Measurements from ENCODE around the gene CERS6.
"Not testable (repeated sequence)": the region's sequence is repeated elsewhere in the genome, so short reads cannot be mapped to it uniquely, and the experiment has no call there.

The CERS6 gene

DNA sequence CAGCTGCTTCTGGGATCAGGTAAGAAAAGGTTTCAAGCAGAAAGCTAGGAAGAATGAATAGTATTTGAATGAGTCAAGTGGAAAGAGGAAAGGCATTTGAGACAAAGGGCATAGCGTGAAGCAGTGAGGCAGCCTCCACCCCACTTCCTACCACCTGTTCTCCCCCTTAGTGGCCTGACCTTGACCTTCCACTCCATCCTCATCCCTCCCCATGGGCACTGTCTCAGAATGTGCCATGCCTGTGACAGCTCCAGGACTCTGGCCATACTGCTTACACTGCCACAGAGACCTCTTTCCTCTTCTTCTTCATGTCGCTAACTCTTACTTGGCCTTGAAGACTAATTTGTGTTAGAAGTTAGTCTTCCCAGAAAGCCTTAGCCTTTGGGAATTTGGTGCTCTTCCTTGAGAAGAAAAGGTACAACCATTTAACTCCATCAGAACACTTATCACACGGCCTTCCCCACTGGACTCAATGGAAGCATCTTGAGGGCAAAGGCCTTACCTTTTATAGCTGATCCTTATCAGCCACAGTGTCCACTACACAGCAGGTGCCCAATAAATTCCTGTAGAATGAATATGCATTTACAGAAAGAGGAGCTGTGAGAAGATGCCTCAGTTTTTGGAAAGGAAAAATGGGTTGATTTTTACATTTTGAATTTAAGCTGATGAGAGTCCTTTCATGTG lies 331.2 kb downstream of the CERS6 start:
- no peak for DNase-seq

DNA sequence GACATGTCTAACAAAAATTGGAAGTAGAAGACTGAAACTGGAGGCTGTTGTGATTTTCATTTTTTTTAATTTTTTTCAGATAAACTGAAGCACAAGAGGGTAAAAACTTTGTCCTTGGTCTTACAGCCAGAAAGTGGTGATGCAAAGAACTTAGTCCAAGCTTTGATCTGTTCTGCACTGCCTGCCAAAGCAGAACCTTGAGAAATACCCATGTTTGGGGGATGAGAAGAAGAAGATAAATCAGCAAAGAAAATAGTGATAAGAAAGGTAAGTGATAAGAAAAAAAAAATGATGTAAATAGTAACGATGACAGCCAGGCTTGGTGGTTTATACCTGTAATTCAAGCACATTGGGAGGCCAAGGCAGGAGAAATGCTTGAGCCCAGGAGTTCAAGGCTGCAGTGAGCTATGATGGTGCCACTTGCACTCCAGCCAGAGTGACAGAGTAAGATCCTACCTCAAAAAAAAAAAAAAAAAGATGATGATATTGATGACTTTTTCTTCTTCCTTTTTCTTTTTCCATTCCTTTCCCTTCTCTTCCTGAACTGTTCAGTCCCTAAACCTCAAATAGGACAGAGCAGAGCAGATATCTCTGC lies 331.8 kb downstream of the CERS6 start:
- no peak for DNase-seq

DNA sequence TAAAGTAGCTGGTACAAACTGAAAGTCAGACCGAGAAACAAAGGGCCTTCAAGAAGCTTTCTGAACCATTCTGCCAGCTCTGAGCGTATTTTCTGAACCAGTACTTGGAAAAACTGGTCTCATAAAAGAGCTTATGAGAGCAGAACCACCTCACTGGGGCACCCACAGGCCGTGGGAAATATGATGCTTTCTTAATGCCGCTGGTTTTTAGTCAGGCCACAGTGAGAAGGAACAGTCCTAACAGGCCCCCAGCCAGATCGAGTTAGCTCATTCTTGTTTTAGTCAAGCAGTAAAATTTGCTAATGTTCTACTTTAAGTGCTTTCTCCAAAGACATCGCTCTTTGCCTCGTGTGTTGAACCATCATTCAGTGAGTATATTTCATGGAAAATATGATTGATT lies 333.7 kb downstream of the CERS6 start:
- no peak for DNase-seq

DNA sequence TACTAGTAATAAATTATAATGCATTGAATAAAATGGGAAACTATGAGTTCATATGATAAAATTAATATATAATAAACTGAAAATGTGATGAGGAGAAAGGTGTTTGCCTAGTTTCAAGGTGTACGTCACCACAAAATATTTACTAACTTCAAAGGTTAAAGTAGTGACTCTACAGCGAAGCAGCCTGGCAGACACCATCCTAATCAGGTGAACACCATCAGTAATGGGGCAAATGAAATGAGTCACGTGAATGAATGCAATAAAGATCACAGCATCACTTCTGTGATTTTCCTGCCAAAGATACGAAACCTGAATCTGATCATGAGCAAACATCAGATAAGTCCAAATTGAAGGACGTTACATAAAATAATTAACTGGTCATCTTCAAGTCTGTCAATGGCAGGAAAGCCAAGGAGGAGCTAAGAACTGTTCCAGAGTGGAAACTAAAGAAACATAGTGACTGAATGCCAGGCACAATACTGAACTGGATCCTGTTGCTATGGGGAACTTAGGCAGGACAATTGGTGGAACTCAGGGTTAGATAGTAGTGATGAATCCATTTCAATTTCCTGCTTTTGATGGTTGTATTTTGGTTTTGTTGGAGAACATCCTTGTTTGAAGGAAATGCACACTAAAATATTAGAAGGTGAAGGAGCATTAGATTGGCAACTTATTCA lies 334.3 kb downstream of the CERS6 start:
- DNase-seq: no peak

DNA sequence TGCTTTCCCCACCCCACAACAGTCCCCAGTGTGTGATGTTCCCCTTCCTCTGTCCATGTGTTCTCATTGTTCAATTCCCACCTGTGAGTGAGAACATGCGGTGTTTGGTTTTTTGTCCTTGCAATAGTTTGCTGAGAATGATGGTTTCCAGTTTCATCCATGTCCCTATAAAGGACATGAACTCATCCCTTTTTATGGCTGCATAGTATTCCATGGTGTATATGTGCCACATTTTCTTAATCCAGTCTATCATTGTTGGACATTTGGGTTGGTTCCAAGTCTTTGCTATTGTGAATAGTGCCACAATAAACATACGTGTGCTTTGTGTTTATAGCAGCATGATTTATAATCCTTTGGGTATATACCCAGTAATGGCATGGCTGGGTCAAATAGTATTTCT lies 335.1 kb downstream of the CERS6 start:
- DNase-seq: not testable (repeated sequence)

DNA sequence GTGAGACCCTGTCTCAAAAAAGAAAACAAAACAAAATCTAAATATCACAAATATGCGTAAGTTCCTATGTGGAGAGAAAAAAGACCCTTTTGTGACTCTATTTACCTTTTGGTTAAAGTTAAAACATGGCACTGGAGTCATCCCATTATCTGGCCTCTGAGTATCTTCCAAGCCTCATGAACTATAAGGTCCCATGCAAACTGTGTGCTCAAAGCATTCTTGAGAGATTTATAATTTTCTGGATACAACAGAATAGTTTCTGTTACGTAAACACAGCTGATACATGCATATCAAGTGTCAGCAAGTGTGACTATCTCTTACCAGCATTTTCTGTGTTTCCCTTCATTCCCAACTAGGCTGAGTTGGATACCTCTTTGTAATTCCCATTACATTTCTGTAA lies 337.5 kb downstream of the CERS6 start:
- DNase-seq: no peak

DNA sequence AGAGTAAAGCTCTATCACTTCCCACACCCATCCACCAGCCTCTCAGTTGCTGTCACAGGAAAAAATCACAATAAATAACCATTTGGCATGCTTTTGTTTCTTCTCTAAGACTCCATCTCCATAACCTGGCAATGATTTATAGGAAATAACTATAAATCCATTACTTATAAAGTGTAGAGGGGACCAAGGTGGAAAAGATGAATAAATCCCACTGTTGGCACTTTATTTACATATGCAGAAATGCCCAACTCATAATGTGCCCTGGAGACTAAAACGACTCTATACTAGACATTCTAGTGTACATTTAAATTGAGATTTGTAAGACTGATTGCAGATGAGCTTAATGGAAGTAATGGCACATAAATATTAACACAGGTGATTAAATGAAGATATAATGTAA lies 338.9 kb downstream of the CERS6 start:
- no peak for DNase-seq

DNA sequence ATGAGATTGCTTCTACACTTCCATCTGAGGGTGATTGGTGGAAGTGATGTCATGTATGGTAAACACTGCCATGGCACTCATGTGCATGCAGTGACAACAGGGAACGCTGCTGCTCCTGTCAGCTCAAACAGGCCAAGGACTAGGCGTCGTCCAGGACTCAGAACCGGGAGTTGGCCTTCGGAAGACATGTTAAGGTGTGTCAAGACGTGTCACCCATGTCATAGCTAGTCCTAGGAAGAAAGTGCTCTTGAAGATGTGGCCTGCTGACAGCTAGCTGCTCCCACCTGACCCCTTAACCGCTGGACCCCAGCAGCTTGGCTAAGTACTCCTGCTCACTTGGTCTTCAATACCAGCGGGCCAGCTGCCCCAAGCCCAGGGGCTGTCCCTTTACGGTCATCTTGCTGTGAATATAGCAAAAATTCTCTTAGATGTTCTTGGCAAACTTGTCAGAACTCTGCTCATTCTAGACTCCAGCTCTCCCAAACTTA lies 340.1 kb downstream of the CERS6 start:
- DNase-seq: no peak

DNA sequence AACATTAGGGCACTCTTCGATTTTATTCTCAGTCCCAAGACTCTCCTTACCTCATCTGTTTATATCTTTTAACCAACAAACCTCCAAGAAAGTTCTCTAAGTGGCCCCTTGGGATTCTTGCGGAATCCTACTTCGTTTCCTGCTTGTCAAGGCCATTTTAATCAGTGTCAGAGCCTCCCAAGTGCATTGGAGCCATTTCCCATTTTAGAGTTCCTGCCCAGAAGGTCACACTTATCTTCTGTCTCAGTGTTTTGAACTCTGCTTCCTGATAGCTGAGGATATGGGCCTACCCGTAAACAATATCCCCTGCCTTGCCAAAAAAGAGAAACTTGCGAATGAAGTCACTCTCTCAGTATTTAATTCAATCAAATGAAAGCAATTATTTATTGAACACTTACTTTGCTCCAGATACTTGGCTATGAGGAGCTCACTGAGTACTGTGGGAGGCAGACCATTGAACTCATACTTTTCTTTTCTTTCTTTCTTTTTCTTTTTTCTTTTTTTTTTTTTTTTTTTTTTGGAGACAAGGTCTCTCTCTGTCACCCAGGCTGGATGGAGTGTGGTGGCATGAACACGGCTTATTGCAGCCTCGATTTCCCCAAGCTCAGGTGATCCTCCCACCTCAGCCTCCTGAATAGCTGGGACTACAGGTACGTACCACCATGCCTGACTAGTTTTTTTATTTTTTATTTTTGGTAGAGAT lies 340.7 kb downstream of the CERS6 start:
- DNase-seq: no peak

DNA sequence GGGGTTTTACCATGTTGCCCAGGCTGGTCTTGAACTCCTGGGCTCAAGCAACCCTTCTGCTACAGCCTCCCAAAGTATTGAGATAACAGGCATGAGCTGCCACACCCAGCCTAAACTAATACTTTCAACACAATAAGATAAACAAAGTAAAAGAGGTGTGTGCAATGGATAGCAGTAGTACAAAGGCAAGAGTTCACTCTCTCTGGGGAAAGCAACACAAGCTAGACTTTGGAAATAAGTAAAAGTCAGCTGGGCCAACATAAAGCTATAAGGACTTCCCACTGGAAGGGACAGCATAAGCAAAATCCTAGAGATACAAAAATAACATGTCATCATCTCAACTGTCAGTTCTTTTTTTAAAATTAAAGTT lies 341.2 kb downstream of the CERS6 start:
- no peak for DNase-seq

DNA sequence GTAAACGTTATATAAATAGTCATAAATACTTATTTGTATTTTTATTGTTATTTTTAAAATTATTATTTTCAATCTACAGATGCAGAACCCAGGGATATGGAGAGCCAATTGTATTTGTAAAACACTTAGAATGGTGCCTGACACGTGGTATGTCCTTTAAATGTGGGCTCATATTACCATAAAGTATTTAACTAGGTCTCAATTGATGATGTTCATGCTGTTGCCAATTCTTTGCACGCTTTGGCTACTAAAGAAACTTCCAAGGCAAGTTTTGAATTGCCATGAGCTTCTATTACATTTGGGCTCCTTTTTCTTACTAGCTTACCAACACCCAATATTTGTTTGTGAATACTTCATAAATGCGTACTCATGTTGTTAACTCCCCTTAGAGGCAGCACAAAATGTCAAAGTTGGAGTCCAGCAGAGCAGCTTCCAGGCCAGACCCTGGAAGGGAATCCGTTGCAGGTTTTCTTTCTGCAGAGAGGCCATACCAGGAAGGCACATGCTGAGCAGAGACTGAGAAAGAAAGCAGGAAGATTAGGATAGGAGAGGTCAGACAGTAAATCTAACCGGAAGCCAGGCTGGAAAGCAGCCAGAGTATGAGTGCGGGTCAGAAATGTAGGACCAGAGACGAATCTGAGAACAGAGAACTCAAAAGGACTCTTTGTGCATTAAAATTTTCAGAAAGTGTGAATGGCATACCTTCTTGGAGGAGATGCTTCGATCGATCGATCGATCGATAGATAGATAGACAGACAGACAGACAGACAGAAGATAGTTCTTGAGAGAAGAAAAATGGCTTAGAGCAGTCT lies 342.2 kb downstream of the CERS6 start:
- DNase-seq: no peak

DNA sequence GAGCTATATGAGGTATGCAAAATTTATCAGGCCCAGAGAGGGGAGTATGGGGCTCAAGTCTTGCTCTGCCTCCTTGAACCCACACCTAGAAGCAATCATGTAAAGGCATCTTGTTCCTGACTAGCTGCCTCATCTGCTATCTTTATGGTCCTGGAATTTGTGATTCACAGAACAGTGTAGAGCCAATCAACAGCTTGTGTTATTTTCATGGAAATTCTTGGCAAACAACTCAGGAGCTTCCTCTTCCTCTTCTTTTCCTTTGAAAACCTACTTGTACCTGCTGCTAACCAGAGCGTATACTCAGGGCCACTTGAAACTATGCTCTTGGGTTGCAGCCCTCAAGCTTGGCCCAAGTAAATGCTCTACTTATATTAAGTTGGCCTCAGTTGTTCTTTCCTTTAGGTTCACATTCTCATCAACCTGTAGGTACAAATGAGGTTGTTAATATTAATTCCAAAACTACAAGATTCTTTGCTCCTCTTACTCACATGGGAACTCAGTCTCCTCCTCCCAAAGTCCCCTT lies 342.9 kb downstream of the CERS6 start:
- no peak for DNase-seq

DNA sequence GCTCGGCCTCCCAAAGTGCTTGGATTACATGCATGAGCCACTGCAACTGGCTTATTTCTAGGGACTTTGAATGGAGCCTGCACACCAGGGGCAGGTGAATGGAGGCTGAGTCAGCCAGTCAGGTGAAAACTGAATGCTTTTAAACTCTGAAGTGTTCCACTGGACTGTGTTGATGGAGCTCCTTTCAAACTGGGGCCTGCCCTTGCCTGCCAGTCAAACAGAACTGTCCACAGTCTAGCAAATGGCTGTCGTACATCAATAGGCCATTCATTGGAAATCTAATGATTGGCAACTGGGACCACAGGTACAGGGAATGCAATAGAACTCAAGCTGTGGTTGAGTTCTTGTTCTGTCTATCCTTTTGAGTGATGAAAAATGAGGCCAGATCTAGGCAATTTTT lies 345.4 kb downstream of the CERS6 start:
- DNase-seq: no peak

DNA sequence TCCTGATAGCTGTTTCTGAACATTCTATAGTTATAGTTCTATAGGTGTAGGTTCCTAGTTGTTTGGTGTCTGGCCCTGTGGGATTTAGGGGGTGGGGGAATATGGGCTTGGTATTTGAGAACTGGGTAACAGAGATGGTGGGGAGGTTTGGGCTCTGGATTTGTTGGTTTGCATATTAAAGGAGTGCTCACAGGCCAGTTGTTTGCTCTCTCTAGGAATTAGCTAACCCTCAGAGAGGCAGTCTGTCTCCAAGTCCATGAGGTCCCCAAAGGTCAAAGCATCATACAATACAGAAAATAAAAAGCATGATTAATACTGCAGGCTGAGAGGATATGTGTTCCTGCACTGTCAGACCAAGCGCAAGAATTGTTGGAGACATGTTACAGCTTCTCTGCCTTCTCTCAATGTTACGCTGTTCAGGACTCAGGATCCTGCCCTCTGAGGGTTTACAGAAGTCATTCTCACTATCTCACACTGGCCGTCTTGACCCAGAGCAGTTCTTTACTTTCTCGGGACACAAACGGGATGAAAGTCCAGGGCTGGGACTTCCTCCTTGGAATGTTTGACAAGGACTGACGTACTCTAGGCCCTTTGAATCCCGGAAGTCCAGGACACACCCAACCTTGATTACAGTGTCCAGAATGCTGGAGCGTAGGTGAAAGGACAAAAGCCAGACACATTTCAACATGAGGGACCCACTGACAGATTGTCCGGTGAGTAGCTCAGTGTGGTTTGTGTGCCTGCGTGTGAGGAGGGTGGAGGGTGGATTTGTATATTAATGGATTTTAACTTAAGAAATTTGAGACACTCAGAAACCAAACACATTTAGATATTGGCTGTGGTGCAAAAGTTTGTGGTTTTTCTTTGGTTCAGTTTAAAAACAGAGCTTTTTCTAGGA lies 346.1 kb downstream of the CERS6 start, which contains the start of gene NOSTRIN:
Gene NOSTRIN, plus strand, starts transcription at position 677 of the 898 bp plus-strand sequence. Its CDS starts 10 bp downstream, at position 687.
- no peak for DNase-seq

DNA sequence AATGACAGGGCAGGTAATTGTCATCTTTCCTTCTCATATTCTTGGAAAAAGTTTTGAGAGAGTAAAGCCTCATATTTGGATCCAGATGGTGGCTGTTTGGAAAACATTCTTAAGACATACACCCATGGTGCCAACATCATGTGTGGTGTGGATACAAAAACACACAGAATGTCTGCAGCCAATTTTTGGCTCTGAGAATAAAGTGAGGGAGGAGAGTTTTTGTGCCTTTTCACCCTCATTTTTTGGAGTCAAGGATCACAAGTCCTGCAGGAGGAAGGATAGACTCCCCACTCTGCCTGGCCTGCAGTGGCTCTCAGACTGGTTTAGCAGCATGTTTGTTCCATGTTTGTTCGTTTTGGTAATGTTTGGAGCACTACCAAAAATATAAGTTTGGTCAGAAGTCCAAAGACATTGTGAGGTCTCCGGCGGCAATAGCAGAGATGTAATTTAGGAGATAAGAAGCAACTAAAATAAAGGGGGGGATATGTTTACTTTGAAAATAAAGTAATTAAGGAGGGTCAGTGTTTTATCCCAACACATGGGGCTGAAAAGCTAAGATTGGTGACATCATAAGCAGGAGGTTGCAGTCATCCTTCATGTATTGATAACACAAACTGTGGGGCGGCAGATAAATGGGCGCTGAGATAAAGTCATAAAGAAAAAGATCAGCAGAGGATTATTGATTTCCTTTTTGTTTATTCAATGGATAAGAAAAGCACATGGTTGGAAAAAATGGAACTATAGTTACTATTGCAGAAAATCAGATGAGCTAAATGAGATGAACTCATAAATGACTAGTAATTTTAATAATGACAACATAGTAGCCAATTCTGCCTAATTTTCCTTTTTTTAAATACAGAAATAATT lies 347.0 kb downstream of the CERS6 start:
- no peak for DNase-seq

DNA sequence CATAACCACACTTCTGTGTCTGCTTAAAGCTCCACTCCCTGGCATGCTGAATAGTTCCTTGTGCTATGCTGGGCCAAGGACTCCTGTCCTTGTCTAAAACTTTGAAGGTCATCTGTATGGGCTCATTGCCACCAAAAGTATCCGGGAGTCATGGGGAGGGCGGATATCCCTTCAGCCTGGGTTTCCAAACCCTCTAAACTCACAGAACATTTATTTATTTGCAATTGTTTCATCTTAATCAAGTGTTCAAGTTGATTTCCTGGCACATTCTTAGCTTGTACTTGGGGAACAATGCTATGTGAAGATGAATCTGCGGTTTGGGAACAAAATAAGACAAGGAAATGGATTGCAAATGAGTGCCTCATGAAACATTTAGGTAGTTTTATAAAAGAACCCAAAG lies 348.1 kb downstream of the CERS6 start:
- DNase-seq: no peak

DNA sequence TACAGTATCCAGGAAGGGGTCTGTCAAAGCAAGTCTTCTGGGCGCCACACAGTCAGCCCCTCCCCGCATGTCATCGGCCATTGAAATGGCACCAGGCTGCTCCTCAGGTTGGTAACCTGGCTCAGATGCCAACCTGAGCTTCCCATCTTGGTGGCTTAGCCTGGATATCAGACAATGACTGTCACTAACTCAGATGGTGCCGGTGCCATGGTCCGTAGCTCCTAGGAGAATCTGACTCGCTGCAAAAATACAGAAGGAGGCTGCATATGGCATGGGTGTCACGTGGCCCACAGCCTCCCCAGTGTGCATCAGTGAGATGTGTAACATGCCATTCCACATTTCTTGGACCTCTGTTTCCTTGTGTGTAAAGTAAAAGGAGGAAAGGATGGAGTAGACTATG lies 349.5 kb downstream of the CERS6 start:
- DNase-seq: no peak

DNA sequence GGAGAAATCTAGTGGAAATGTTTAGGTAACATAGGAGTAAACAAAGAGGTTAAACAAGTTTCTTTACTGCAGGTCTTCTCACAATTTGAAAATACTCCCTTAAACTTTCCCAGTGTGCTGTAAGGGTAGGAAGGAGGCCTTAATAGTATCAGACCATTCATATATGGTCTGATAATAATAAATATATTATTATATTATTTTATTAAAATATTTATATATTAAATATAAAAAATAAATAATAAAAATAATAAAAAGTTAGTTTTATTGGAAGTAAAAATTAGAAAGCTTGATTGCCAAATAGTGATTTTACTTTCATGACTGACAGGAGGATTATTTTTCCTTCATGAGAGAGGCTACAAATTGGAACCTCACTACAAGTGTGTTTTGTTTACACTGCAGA lies 353.5 kb downstream of the CERS6 start:
- DNase-seq: no peak

DNA sequence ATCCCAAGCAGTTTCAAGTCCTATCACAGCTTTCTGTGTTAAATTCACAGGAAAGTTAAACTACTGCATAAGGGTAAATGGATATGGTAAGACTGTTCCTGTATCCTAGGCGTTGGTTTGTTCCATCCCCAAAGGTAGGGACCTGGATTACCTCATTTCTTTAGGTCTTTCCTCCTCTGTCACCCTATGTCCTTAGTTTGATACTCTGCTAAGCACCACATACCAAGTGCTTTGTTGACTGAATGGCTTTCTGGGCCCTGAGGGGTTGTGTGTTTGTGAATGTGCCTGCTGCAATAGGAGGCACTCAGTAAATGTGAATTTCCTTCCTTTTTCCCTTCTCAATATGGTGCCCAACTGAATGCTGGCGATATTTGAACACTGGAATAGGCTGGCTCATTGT lies 354.2 kb downstream of the CERS6 start:
- no peak for DNase-seq

DNA sequence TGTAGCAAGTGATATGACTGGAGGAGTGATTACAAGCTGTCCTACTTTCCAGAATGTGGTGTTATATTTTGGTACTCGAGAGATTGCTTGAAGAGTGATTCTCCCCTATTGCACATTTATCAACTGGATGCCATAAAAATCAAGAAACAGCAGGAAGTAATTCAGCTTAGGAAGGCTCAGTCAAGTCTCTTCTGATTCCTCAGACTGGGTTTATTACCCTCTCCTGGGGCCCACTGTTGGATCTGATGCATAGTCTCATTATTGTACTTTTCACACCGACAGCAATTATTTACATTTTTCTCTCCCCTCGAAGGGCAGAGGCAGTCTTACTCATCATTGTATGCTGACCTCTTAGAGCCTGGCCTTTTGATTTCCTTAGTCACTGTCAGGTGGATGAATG lies 355.6 kb downstream of the CERS6 start:
- DNase-seq: no peak

All from NCI-H1105 treated with DMSO at 0.1 percent for 48 hours (cell line).